A549 (cell line): ENCODE data around the gene B4GALT3. TPM values are rescaled to one million over a fixed set of nuclear protein-coding genes. Genes with fewer than 3 reads are reported as not detected.
A peak's percentile ranks its signal among the peaks of the same experiment; 100 is the strongest.

Source experiments
- ATAC-seq, 2 experiments: fragments of 200-7000 bp in 1 of 2; fragments of >200 bp in 1 of 2; cut with Nextera tagmentation in 1 of 2; cut with Tn5 transposase in 1 of 2; 3 replicates each; pipeline versions ENCODE4 v1.8.0 to v1.9.1; 2018 to 2020; ENCODE audit warnings: mild to moderate bottlenecking in 1 of 2, moderate library complexity in 1 of 2
- CTCF ChIA-PET: fragments of 300-600 bp; sonication (Branson Sonifier 250); formaldehyde crosslinking; extraction: SDS; loops from one replicate; lab custom pipeline; 2021; ENCODE audit warnings: antibody characterized with exemption, inconsistent platforms; lab: Yijun Ruan, JAX
- POLR2A ChIA-PET: fragments of 350-600 bp; formaldehyde crosslinking; extraction: SDS; loops from one replicate; lab custom pipeline; 2021; ENCODE audit warnings: antibody characterized with exemption, inconsistent platforms; lab: Yijun Ruan, JAX
- DNase-seq, 2 experiments: peaks; one replicate each; pipeline versions ENCODE4 v3.0.0 to v3.0.0-alpha.2; 2011 to 2016; ENCODE audit warnings: low read depth in 1 of 2, low spot score in 1 of 2
- FAIRE-seq: peaks from 2 replicates; lab custom pipeline; 2011; peaks lifted over from hg19 to GRCh38; lab: Jason Lieb, UNC
- H3K27ac ChIP-seq, 2 experiments: fragments of >200 bp; sonication (Bioruptor Twin); formaldehyde crosslinking; 3 replicates each; pipeline ENCODE4 v1.5.1; 2016 to 2017
- H3K4me1 ChIP-seq: fragments of >200 bp; sonication (Bioruptor Twin); formaldehyde crosslinking; 3 replicates; pipeline ENCODE4 v1.6.1; 2016
- H3K4me2 ChIP-seq: fragments of >200 bp; sonication (Bioruptor Twin); formaldehyde crosslinking; 3 replicates; pipeline ENCODE4 v1.6.1; 2016
- H3K4me3 ChIP-seq: fragments of >200 bp; sonication (Bioruptor Twin); formaldehyde crosslinking; 3 replicates; pipeline ENCODE4 v1.5.1; 2016
- H3K9me3 ChIP-seq: fragments of >200 bp; sonication (Bioruptor Twin); formaldehyde crosslinking; 3 replicates; pipeline ENCODE4 v1.6.1; 2016
- CEBPB ChIP-seq, 2 experiments: fragments of >200 bp in 1 of 2; sonication (Bioruptor Twin) in 1 of 2; formaldehyde crosslinking in 1 of 2; IDR thresholded peaks; 2 replicates each; pipeline ENCODE4 v1.6.1; 2012 to 2016
- ESRRA ChIP-seq: fragments of 150-350 bp; IDR thresholded peaks from 2 replicates; pipeline ENCODE4 v1.6.1; 2014; ENCODE audit warnings: mild to moderate bottlenecking, low read length, borderline replicate concordance
- FOSB ChIP-seq: fragments of 250-450 bp; sonication (Bioruptor Pico); IDR thresholded peaks from 2 replicates; pipeline ENCODE4 v1.5.0; 2020; ENCODE audit warnings: mild to moderate bottlenecking, moderate library complexity
- FOXS1 ChIP-seq: fragments of 250-450 bp; sonication (Bioruptor Pico); IDR thresholded peaks from 2 replicates; pipeline ENCODE4 v1.5.0; 2020; ENCODE audit warnings: mild to moderate bottlenecking, moderate library complexity
- GATA3 ChIP-seq: IDR thresholded peaks from 2 replicates; pipeline ENCODE4 v1.6.1; 2012; ENCODE audit warnings: borderline replicate concordance
- HOXB5 ChIP-seq: fragments of 250-450 bp; sonication (Bioruptor Pico); IDR thresholded peaks from 2 replicates; pipeline ENCODE4 v1.5.0; 2020; ENCODE audit warnings: mild to moderate bottlenecking, moderate library complexity
- JUN ChIP-seq, 2 experiments: fragments of >200 bp; sonication (Bioruptor Twin); formaldehyde crosslinking; IDR thresholded peaks; 2 replicates in 1 of 2; 3 replicates in 1 of 2; pipeline ENCODE4 v1.6.1; 2016 to 2017
- KDM5A ChIP-seq: fragments of 200-600 bp; sonication (generic); IDR thresholded peaks from 2 replicates; pipeline ENCODE4 v1.6.1; 2016; ENCODE audit warnings: antibody characterized with exemption, mild to moderate bottlenecking
- MAFK ChIP-seq: fragments of 450-650 bp; IDR thresholded peaks from 2 replicates; pipeline ENCODE4 v1.6.1; 2014; ENCODE audit not compliant: partially characterized antibody
- MYC ChIP-seq: IDR thresholded peaks from 2 replicates; pipeline ENCODE4 v1.6.1; 2012; ENCODE audit warnings: mild to moderate bottlenecking, inconsistent platforms, low read length, improper control_type of control experiment, borderline replicate concordance
- PHF8 ChIP-seq: fragments of 200-600 bp; sonication (generic); IDR thresholded peaks from 2 replicates; pipeline ENCODE4 v1.6.1; 2016; ENCODE audit warnings: low read depth, mild to moderate bottlenecking, antibody characterized with exemption, moderate library complexity, borderline replicate concordance
- POLR2A ChIP-seq: IDR thresholded peaks from 2 replicates; pipeline ENCODE4 v1.6.1; 2012; ENCODE audit warnings: mild to moderate bottlenecking, low read length
- SMC3 ChIP-seq: fragments of >200 bp; sonication (Bioruptor Twin); formaldehyde crosslinking; IDR thresholded peaks from 3 replicates; pipeline ENCODE4 v1.6.1; 2018; ENCODE audit warnings: inconsistent platforms
- TFCP2L1 ChIP-seq: fragments of 250-450 bp; sonication (Bioruptor Pico); IDR thresholded peaks from 2 replicates; pipeline ENCODE4 v1.5.0; 2021; ENCODE audit warnings: mild to moderate bottlenecking
- ZFP36 ChIP-seq: fragments of 450-650 bp; IDR thresholded peaks from 2 replicates; pipeline ENCODE4 v1.6.1; 2014; ENCODE audit warnings: borderline replicate concordance; ENCODE audit not compliant: partially characterized antibody
- ZSCAN20 ChIP-seq: fragments of 250-450 bp; sonication (Bioruptor Pico); IDR thresholded peaks from 2 replicates; pipeline ENCODE4 v1.8.0; 2022; ENCODE audit warnings: mild to moderate bottlenecking, moderate library complexity
- WGBS: methylation state at CpG from one replicate; pipeline ENCODE4 v1.1.6; 2017; ENCODE audit errors: missing lambda C conversion rate; 5-methylcytosine and 5-hydroxymethylcytosine counted together
- polyA plus RNA-seq, 4 experiments: library from polyadenylated mRNA; depleted of rRNA in 3 of 4; stranded (reverse); fragments of >200 nt; fragmentation: RNase III in 1 of 4; extraction: RNeasy Plus Mini Kit Qiagen cat#74134 plus additional on column Dnase treatment in 1 of 4; gene quantifications; 2 replicates in 3 of 4; 3 replicates in 1 of 4; pipeline ENCODE4 v1.2.3, GENCODE V29; 2011 to 2017
- TF ChIP-seq, protein P1 (sequence below): fragments of 150-350 bp; IDR thresholded peaks from 2 replicates; pipeline ENCODE4 v1.6.1; 2014; ENCODE audit warnings: low read depth, mild to moderate bottlenecking, low read length
- TF ChIP-seq, protein P2 (sequence below): fragments of >200 bp; sonication (Bioruptor Twin); formaldehyde crosslinking; IDR thresholded peaks from 3 replicates; pipeline ENCODE4 v1.6.1; 2016

B4GALT3 gene
- polyA plus RNA-seq, 2 of the 4 experiments (the other 2 are of a cell fraction), result 25.3 to 25.5 TPM

- no peak for FAIRE-seq
- TF ChIP-seq ZSCAN20, result no peak
- no peak for TF ChIP-seq HOXB5 (CRISPR knock-in tag)
- TF ChIP-seq GATA3, result no peak; the same call in 1 of the 2 replicates
- no peak for TF ChIP-seq ESRRA
- peak; percentile 75 to 94 for TF ChIP-seq JUN (IDR thresholded peaks at IDR 0.05)
- no peak for TF ChIP-seq SMC3
- no peak for TF ChIP-seq FOXS1
- peak; percentile 42; the same call in 1 of the 2 replicates for TF ChIP-seq TFCP2L1 (CRISPR knock-in tag)
- TF ChIP-seq ZFP36, result no peak
- no peak for TF ChIP-seq CEBPB (IDR thresholded peaks at IDR 0.05)
- TF ChIP-seq MAFK, result no peak
- TF ChIP-seq, protein P1, sequence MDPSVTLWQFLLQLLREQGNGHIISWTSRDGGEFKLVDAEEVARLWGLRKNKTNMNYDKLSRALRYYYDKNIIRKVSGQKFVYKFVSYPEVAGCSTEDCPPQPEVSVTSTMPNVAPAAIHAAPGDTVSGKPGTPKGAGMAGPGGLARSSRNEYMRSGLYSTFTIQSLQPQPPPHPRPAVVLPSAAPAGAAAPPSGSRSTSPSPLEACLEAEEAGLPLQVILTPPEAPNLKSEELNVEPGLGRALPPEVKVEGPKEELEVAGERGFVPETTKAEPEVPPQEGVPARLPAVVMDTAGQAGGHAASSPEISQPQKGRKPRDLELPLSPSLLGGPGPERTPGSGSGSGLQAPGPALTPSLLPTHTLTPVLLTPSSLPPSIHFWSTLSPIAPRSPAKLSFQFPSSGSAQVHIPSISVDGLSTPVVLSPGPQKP, result no peak
- TF ChIP-seq POLR2A, result peak; percentile 64
- peak; percentile 78; the same call in 1 of the 2 replicates for TF ChIP-seq PHF8
- TF ChIP-seq KDM5A, result peak; percentile 76
- 0 out of 2 replicates have a peak, but pooled peaks have one; percentile 22 for TF ChIP-seq MYC
- TF ChIP-seq, protein P2, sequence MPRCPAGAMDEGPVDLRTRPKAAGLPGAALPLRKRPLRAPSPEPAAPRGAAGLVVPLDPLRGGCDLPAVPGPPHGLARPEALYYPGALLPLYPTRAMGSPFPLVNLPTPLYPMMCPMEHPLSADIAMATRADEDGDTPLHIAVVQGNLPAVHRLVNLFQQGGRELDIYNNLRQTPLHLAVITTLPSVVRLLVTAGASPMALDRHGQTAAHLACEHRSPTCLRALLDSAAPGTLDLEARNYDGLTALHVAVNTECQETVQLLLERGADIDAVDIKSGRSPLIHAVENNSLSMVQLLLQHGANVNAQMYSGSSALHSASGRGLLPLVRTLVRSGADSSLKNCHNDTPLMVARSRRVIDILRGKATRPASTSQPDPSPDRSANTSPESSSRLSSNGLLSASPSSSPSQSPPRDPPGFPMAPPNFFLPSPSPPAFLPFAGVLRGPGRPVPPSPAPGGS, result peak; percentile 70; the same call in 1 of the 3 replicates
- WGBS, result under 1% methylated on average over 32 of the region's 60 CpGs
- H3K4me3 ChIP-seq, result peak within 1 kb of the TSS; percentile 97
- H3K9me3 ChIP-seq, result no peaks in the 10 kb centered on the region
- ChIA-PET POLR2A (interaction anchor here (0.5 to 0.7 kb wide), 2 partner anchors 17 to 148 kb away, joined by 3 read pairs; no protein-coding TSS in a partner anchor), CTCF (interaction anchor here (1.2 to 2.8 kb wide), 5 partner anchors 12 to 88 kb away, joined by 5 to 11 read pairs (median 7); no protein-coding TSS in a partner anchor)
- peak; percentile 86 to 94 for ATAC-seq
- peak within 1 kb of the TSS; percentile 87 for H3K4me2 ChIP-seq
- peak; percentile 89 to 98 for DNase-seq
- peak within 1 kb of the TSS; percentile 98 for H3K27ac ChIP-seq
- peaks cover 14% of the 10 kb centered on the region for H3K4me1 ChIP-seq
Measured at GRCh38 chr1:161159087-161159912, 18.0 kb downstream of the B4GALT3 start, which contains the start of gene USP21. Gene USP21 (plus strand): TSS chr1:161159500. CDS start chr1:161160641, 1,141 bp downstream.

DNA sequence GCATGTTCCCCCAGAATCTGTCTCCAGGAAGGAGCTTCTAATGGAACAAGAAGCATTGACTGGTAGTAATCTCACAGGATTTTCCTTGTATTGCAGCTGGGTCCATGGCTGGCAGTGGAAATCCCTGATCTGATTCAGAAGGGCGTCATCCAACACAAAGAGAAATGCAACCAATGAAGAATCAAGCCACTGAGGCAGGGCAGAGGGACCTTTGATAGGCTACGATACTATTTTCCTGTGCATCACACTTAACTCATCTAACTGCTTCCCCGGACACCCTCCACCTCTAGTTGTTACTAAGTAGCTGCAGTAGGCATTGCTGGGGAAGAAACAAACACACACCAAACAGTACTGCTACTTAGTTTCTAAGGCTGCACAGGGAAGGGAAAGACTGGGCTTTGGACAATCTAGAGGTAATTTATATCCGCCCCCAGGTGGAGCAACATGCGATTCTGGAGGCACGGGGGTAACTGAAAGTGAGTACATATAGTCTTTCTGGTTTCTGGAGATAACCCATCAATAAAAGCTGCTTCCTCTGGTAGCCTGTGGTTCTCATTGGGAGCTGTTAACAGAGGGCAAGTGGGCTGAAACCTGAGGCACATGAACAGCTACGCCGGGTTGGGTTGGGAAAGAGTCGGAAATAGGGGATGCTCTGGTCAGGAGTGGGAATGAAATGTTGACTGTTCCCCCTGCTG, 18.8 kb downstream of the B4GALT3 start:
- CTCF ChIA-PET, result interaction anchor here (0.7 to 7.9 kb wide), 12 partner anchors 8 to 169 kb away, joined by 3 to 59 read pairs (median 6); partner anchors contain the start of genes DEDD and PPOX
- FAIRE-seq, result no peak
- no peak for TF ChIP-seq FOSB (CRISPR knock-in tag)
- TF ChIP-seq KDM5A, result no peak
- no peak for TF ChIP-seq ZFP36
- no peak for TF ChIP-seq TFCP2L1 (CRISPR knock-in tag)
- TF ChIP-seq, all 56 proteins: peak for 0
- POLR2A ChIA-PET, result interaction anchor here (0.5 to 1.5 kb wide), 3 partner anchors 7 to 147 kb away, joined by 3 to 5 read pairs (median 3); partner anchors contain the start of gene PPOX
- H3K4me2 ChIP-seq, result peak overlapping the region; percentile 87
- H3K4me3 ChIP-seq, result peak overlapping the region; percentile 97
- DNase-seq, result no peak
- no peaks in the 10 kb centered on the region for H3K9me3 ChIP-seq
- ATAC-seq, result no peak; a peak in 1 of 6 replicates
- peaks cover 14% of the 10 kb centered on the region for H3K4me1 ChIP-seq
- peak overlapping the region; percentile 98 for H3K27ac ChIP-seq
- WGBS, result 46% methylated on average over 9 of the region's 9 CpGs
